GM19035 (cell line): ENCODE results near the gene TLE1.
"Not testable (repeated sequence)": the region's sequence is repeated elsewhere in the genome, so short reads cannot be mapped to it uniquely, and the experiment has no call there.

Experiments used
- ATAC-seq: cut with Tn5 transposase; IDR thresholded peaks from one replicate; pipeline ENCODE4 v1.9.1; 2021; ENCODE audit not compliant: unreplicated experiment

The TLE1 gene

DNA sequence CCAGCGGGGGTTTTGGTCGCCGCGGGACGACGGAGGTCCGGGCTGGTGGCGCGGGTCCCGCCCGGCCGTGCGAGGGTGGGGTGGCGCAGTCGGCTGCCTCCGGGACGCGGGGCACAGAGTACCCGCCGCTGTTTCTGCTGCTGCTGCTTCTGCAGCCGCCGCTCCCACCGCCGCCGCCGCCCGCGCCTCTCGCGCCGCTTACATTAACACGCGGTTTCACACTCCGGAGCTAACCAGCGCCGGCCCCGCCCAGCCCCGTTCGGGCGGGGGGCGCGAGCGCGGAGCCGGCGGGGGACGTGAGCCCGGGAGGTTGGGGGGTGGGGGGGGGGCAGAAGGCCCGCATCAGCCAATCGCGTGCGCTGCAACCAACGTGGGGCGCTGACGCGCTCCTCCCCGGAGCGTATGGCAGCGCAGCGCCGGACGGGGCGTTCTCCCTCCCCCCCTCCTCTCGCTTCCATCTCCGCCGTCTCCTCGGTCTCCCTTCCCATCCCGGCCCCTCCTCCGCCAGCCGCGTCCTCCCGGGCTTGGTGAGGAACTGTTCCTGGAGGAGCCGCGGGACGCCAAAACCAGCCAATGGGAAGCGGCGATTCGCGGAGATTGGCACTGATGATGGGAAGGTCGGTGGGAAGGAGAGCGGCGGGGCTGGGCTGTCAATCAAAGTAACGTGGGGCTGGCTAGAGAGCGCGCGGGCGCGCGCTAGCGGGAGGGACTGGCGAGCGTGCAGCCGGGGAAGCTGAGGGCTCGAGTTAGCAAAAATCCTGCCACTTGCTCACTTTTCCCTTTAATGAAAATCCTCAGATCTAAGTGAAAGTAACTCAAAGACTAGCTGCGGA lies at the start of gene TLE1:
TLE1 (minus strand) TSS at position 205 of the 833 bp plus-strand sequence. CDS start 1,307 bp downstream, outside the sequence.
- peak; percentile 77 for ATAC-seq

DNA sequence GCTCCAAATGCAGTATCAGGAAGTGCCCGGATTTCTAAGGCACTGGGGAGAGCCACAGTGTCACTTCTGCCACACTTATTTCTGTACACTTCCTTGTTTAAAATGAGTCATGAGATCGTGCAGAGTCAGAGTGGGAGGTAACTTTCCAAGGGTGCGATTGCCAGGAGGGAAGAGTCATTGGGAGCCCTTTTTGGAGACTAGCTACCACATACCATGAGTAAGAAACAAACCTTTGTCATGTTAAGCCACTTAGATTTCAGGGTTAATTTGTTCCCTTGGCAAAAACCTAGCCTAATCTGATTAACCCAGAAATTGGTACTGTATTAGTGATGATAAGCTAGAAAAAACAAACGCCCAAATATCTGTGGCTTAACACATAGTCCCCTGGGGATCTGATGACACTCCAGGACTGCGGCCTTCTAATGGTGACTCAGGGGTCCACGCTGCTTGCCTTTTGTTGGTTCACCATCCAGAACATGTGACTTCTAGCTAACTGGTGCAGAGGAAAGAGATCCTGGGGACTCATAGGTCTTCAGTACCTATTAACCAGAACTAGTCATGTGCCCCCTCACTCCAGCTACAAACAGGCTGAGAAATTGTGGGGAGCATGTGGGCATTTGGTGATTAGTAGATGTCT lies 48.6 kb upstream of the TLE1 start:
- peak; percentile 71 for ATAC-seq

DNA sequence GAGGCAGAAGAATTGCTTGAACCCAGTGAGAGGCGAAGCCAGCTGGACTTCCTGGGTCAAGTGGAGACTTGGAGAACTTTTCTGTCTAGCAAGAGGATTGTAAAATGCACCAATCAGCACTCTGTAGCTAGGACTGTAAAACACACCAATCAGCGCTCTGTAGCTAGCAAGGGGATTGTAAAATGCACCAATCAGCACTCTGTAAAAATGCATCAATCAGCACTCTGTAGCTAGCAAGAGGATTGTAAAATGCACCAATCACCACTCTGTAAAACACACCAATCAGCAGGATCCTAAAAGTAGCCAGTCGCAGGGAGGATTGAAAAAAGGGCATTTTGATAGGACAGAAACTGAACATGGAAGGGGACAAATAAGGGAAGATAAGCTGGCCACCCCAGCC lies 41.2 kb upstream of the TLE1 start:
- ATAC-seq = not testable (repeated sequence)

DNA sequence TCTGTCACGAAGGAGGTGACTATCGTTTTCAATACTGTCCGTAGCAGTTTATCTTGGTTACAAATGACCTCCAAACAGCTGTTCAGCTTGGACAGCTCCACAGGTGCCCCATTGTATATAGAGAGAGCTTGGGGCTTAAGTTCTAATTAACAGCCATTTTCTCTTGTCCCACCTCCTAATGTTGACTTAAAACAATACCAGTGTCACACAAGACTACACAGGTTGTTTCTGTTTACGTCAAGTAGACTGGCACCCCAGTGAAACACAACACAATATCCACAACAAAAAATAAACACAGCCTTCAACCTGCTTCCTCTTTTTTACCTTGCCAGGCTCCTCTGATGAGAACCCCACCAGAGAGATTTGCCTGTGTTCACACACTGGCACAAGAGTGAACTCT lies 39.8 kb upstream of the TLE1 start:
- ATAC-seq = peak; percentile 79

DNA sequence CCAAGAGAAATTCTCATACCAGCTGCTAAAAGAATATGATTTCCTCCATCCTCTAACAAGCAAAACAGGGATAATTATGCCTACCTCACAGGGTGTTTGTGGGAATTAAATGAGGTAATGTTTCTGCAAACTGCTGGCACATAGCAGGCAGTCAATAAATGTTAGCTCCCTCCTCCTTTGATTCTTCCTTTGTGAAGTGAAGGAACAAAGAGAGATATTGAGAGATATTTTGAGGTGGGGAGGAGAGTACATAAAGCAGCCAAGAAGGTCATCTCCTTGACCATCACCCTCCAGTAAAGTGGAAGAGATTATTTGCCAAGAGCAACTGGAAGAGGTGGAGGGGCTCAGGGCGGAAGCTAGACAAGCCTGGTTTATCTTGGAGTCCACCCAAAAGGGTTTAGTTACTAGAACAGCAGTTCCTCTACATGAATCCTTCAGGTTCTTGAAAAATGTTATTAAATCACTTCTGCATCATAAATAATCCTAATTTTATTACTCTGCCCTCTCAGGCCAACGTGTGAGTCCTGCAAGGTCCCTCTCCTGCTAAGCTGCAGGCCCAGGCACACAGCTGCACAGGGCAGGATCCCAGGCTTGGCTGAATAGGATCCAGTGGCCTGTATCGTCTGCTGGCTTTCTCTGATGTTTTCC lies 35.0 kb upstream of the TLE1 start:
- no peak for ATAC-seq

DNA sequence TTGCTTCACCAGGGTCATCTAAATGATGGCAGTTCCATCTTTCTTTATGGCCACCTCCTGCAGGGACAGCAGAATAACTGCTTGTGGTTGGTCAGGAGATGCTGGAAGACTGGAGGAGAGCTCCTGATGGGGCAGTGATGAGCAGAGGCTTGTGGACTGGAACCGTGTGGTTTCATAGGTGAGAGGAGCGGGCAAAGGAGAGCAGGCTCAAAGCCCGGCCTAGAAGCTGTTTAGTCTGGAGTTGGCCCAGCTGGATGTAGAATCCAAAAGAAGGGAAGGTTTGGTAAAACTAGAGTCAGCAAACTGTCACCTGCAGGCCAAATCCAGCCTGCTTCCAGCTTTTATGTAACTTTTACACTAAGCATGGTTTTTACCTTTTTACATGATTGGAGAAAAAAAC lies 32.9 kb upstream of the TLE1 start:
- no peak for ATAC-seq

DNA sequence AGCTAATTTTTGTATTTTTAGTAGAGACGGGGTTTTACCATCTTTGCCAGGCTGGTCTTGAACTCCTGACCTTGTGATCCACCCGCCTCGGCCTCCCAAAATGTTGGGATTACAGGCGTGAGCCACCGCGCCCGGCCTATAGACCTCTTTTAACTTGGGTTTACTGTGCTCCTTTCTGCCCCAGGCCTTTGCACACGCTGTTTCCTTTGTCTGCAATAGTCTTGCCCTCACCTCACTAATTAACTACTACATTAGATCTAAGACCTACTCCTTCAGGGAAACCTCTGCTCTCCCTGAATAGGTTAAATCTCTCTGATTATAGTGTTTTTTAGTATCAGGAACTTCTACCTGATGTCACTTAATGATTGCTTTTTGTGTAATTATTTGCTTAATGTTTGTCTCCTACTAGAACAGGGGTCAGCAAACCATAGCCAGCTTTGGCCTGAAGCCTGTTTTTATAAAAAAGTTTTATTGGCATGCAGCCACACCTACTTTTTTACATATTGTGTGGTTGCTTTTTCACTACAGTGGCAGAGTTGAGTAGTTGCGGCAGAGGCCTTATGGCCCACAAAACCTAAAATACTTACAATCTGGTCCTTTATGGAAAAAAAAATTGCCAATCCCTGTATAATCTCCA lies 31.2 kb upstream of the TLE1 start:
- ATAC-seq = no peak

DNA sequence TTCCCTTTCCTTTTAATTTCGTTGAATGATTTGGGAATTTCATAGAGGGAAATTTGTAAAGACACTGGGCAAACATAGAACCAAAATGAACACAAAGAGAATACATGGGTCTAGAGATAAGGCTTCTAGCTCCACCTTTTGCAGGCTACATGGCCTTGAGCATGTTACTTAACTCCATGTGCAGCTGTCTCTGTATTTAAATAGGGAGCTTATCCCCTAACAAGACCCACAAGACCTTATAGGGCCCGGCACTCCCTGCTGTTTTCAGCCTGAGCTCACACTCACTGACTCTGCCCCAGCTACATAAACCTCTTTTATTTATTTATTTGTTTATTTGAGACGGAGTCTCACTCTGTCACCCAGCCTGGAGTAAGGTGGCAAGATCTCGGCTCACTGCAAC lies 30.6 kb upstream of the TLE1 start:
- no peak for ATAC-seq

DNA sequence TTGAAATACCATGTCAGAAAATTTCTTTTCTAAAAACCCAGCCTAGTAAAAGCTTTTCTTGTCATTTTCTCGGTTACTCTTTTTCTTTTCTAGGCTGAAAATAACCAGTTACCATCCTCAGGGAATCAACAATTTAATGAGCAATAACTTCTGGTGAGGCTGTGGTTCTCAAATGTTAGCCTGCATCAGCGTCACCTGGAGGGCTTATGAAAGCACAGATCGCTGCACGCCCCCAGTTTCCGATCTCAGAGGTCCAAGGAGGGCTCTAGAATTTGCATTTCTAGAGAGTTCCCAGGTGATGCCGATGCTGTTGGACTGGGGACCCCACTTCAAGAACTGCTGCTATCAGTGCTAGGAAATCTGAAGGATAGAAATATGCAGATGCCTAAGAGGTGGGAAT lies 28.9 kb upstream of the TLE1 start:
- no peak for ATAC-seq

DNA sequence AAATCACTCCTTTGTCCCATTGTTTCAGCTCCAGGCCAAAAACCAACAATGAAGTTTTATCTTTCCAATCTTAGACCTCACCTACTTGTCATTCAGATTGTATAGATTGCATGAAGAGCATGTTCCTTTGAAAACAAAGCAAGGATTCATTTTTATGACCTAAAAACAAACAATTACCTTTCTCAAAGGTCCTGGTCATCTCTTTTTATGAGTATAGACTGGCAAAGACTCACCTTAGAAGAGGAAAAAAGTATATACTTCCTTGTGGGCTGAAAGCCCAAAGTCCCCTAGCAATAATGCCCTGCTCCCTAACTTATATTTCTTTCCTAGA lies 28.4 kb upstream of the TLE1 start:
- ATAC-seq = no peak

DNA sequence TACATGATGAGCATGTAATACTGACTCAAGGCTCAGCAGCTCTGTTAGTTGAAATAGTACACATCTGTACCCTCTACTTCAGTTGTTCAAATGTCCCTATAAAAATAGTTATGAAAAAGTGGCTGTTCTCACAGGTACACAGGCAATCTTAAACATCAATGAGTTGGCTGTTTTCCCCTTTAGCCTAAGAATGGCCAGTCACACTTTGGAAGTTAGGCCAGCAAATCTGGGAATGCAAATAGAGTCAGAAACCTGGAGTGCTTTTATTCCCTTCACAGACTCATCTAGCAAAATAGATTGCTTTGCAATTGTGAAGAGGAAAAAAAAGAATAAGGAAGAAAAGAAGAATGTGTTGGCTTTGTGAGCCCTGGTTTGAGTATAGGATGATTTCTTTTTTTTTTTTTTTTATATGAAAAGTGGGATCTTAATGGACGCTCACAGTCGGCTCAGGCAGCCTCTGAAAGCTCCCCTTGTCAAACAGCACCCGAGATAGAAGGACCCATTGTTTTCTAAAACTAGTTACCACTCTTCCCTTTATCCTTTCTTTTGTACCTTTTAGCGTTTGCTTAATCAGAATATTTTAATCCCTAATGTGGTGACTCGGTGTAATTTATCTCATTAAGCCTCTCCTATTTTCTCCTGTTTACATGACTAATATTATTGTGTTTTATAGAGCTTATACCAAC lies 27.9 kb upstream of the TLE1 start:
- no peak for ATAC-seq

DNA sequence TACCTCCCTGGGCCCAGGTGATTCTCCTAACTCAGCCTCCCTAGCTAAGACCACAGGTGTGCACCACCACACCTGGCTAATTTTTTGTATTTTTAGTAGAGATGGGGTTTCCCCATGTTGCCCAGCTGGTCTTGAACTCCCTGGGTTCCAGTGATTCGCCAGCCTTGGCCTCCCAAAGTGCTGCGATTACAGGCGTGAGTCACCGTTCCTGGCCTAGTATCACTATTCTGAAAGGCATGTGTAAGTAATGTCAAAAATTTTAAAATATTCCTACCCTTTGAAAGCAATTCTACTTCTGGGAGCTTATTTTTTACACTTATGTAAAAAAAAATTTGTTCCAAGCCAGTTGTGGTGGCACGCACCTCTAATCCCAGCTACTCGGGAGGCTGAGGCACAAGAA lies 27.1 kb upstream of the TLE1 start:
- no peak for ATAC-seq

DNA sequence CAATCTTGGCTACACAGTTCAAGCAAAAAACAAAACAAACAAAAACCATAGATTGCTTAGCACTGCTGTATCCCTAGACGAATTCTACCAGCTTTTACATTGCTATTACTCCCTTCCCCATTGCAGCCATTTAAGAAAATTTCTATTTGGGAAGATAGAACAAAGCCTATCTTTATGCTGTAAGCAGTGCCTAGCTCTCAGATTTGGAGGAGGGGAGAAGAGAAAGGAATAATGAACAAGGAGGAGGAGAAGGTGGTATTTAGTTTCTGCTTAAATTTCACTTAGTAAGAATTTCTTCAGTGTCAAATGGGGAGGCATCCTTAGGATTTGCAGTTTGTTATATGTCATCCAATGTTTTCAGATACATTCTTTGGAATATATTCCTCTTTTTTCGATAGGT lies 16.2 kb upstream of the TLE1 start:
- ATAC-seq = no peak

DNA sequence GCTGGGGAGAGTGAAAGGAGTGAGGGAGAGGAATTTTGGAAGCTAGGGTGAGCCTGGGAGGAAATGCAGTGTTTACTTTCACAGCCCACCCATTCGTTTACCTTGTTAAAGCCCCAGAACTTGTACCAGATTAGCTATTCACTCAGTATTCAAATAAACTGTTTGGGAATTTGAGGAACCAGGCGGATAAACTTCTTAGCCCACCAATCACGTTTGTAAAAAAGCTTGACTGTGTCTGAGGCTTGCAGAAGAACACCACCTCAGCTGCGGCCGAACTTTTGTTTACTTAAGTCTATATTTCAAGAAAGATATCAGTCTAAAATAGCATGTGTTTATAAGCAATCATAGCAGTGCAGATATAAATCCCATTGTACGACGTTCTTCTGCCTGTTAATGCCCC lies 5.2 kb upstream of the TLE1 start:
- ATAC-seq = no peak

DNA sequence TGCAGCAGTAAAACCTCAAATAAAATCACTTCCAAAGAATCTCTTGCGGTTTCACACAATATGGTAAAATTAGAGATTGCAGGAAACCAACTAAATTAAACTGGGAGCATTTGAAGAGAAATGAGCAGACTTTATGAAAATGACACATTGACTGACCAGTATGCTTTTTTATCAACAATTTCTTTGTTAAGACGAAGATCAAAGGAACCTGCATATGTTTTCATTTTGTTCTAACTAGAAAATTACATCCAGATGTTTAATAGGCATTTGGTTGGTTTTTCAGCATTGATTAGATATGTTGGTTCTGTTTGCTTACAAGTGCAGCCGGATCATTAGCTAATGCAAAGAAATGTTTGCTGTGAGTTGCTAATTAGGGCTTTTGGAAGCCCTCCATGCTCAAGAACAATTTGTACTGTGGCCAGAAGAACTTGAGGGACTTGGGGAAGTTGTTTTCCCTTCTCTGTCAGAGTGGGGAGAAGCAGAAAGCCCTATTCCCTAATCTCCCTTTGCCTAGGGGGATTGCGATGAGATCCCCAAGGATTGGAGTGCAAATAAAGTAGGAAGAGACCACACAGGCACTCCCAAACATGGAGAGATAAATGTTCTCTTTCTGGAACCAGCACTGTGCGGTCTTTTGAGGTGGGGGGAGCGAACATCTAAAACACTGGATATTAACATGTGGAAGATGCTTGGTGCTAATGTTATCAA lies 4.5 kb upstream of the TLE1 start:
- ATAC-seq = no peak

DNA sequence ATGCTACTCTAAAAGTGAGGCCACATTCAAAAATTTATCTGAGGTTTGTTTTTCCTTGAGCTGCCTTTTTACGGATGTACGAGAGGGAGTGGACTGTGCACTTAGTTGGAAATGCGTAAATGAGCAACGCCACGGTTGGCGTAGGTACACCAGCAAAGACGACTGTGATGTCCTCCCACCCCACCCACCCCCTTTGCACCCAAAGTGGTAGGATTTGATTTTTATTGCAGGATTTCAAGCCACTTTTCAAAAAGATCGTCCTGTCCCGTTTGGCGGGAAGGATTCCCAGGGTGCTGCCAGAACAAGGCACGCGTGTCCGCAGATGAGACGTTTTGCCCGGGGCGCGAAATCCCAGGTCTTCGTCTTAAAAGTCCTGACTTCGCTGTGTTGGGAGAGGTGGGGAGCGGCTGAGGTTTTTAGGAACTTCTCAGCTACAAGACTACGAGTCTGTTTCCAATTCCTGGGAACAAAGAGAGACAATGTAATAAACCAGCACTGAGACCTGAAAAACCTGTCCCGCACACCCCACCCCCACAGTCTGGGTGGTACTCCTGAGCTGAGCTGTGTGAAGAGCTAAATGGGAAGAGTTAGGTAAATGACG lies 1.0 kb upstream of the TLE1 start:
- ATAC-seq = no peak

DNA sequence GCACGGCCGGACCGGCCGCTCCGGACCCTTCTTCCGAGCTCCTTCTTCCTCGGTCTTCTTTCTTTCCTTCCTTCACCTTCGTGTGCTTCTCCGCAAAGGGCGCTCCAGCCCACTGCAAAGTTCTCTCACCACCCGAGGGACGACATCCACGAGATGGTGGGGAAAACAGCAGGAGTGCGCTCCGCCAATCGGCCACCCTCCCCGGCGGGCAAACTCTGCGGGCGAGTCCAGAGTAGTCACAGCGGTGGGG lies 329 bp downstream of the TLE1 start:
- ATAC-seq = peak; percentile 28

DNA sequence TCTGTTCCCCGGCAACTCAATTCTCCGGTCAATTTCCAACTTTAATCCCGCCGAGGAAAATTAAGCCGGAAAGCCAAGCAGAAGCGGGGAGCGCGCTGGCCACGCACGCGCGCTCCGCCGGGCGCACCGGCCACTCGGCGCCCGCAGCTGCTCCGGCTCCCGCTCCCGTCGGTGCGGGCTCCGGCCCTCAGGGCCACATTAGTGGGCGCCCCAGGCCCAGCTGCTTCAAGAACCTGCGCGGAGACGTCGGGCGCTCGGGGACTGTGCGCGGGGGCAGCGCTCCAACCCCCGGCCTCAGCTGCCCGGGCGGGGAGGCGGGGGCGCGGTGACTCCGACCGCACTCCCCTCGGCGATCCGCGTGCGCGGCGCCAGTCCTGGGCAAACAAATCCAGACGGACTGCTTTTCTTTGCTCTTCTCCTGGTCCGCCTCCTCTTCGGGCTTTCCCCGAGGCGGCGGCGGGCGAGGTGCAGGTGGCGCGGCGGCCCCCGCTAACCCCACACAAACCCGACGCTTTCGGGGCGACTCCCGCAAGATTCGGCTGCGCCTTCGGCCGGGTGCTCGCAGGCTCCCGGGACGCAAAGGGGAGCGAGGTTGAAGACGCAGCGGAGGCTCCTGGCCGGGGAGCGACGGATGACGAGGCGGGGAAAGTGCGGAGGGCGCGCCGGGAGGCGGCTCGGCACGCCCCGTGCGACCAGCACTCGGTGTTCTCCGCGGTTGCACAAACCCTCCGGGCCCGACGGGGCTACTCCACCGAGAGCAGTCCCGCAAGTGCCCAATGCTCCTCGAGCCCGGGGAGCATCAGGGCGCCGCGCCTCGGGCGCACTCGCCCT lies 870 bp downstream of the TLE1 start:
- ATAC-seq = peak; percentile 23

DNA sequence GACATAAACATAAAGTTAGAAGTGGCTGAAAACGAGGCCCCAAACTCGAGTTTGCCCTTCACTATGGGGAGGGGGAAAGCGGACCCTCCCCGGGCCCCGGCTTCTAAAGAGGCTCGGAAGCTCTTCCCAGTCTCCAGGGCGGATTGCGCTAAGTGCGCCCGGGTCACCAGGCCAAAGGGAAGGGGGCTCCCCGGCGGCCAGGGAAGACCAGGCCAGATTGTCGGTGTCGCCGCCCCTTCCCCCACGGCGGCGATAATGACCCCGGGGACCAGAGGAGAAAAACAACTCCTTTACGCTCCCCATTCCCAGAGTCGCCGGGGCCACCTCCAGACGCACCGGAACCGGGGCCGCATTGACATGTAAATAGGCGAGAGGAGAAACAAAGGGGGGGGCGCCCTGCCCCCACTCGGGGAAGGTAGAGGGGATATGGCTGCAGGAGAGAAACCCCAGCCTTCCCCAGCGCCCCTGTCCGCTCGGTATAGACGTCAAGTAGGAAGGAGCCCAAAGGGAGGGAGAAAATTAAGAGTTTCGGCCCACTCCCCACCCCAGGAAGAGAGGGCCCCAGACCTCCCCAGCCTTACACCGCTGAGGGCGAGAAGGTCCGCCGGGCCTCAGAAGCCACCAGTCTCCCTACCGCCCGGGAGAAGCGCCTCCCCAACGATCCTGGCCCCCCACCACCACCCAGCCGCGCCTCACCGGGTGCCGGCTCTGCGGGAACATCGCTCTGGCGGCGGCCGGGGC lies 1.7 kb downstream of the TLE1 start:
- ATAC-seq = no peak
